ENCODE measurements around the gene KDM2A. TPM values are rescaled to one million over a fixed set of nuclear protein-coding genes. Genes with fewer than 3 reads are reported as not detected.

The KDM2A gene
- total RNA-seq, 4 donors from 2014 or later, result 44.9 to 69.5 (median 51.4) TPM

DNA sequence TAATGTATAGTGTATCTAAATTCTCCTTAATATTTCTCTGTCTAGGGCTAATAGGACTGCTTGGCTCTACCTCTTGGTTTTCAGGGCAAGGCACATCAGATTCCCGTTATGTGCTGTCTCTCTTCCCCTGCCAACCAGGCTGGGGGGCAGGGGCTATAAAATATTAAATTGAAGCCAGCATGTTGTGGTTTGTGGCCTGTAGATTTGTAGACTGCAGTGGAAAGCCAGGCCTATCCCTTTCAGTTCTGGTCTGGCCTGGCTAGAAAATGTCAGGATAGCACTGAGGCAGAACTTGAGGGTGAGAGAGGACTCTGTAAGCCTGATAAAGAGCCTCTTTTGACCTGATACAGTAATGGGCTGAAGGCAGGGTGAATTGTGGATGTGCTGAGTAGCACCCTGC is 132.8 kb downstream of the KDM2A start:
- Histone ChIP-seq H3K4me3 (no peak overlapping the region), H3K27ac (replicated peaks in 1 of 4) (no peak overlapping the region), H3K9me3 (no peaks in the 10 kb centered on the region), H3K27me3 (no peaks in the 10 kb centered on the region), H3K36me3 (peaks cover 82 to 100% (median 98%) of the 10 kb centered on the region in 4 donors), H3K4me1 (peaks cover 3 to 30% (median 23%) of the 10 kb centered on the region in 4 donors)
- no peak for TF ChIP-seq EP300 (IDR thresholded peaks at IDR 0.05)
- no peak for TF ChIP-seq POLR2A (IDR thresholded peaks at IDR 0.05; ENCODE audit: low read depth)
- TF ChIP-seq, protein P1, sequence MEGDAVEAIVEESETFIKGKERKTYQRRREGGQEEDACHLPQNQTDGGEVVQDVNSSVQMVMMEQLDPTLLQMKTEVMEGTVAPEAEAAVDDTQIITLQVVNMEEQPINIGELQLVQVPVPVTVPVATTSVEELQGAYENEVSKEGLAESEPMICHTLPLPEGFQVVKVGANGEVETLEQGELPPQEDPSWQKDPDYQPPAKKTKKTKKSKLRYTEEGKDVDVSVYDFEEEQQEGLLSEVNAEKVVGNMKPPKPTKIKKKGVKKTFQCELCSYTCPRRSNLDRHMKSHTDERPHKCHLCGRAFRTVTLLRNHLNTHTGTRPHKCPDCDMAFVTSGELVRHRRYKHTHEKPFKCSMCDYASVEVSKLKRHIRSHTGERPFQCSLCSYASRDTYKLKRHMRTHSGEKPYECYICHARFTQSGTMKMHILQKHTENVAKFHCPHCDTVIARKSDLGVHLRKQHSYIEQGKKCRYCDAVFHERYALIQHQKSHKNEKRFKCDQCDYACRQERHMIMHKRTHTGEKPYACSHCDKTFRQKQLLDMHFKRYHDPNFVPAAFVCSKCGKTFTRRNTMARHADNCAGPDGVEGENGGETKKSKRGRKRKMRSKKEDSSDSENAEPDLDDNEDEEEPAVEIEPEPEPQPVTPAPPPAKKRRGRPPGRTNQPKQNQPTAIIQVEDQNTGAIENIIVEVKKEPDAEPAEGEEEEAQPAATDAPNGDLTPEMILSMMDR (IDR thresholded peaks at IDR 0.05), result no peak
- no peak for TF ChIP-seq POLR2AphosphoS5 (IDR thresholded peaks at IDR 0.05)
- intact Hi-C loops (cut with DNase I), result no loop called here
- no peak for DNase-seq (ENCODE audit: extremely low spot score)
- 89% methylated on average over 1 of the region's 1 CpG for WGBS

DNA sequence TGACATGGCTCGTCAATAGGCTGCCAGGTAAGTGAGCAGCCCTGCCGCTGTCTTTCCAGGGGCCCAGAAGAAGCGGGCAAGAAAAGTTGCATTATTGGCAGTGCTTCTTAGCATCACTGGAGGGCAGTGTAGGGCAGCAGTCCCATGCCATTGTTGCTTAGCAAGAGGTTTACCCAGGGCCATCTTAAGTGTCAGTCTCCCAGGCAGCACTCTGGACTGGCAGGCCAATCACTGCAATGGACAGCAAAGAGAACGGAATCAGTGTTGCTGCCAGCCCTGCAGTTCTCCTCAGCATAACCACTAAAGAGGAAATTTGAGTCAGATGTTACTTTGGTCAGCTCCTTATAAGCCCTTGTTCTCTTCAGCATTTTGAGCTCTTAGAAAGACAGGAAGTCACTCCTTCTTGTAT is 133.8 kb downstream of the KDM2A start:
- WGBS, result 86% methylated on average over 4 of the region's 4 CpGs
- Histone ChIP-seq H3K9me3 (no peaks in the 10 kb centered on the region), H3K27ac (replicated peaks in 1 of 4) (peak overlapping the region in 1 of 4 donors; percentile 7), H3K4me1 (peaks cover 3 to 26% (median 21%) of the 10 kb centered on the region in 4 donors), H3K4me3 (no peak overlapping the region), H3K36me3 (peaks cover 77 to 97% (median 95%) of the 10 kb centered on the region in 4 donors), H3K27me3 (no peaks in the 10 kb centered on the region)
- DNase-seq (ENCODE audit: extremely low spot score), result no peak
- TF ChIP-seq, protein P1 (IDR thresholded peaks at IDR 0.05), result peak in 1 of 3 experiments; percentile 24
- peak in 1 of 2 donors; percentile 9 for TF ChIP-seq POLR2AphosphoS5 (IDR thresholded peaks at IDR 0.05)
- no peak for TF ChIP-seq EP300 (IDR thresholded peaks at IDR 0.05)
- intact Hi-C loops (cut with DNase I), result no loop called here

- H3K36me3 ChIP-seq, result peaks cover 65 to 89% (median 83%) of the 10 kb centered on the region in 4 donors
- DNase-seq (ENCODE audit: extremely low spot score), result no peak
- H3K4me3 ChIP-seq, result no peak overlapping the region
- H3K27ac ChIP-seq (replicated peaks in 1 of 4), result no peak overlapping the region
- H3K27me3 ChIP-seq, result no peaks in the 10 kb centered on the region
- TF ChIP-seq POLR2A (IDR thresholded peaks at IDR 0.05; ENCODE audit: low read depth) (no peak), EP300 (IDR thresholded peaks at IDR 0.05) (no peak), POLR2AphosphoS5 (IDR thresholded peaks at IDR 0.05) (no peak)
- TF ChIP-seq, protein P1 (IDR thresholded peaks at IDR 0.05), result no peak
- H3K4me1 ChIP-seq, result peaks cover 0 to 14% (median 10%) of the 10 kb centered on the region in 4 donors
- 92% methylated on average over 14 of the region's 14 CpGs for WGBS
- H3K9me3 ChIP-seq, result no peaks in the 10 kb centered on the region
- intact Hi-C loops (cut with DNase I), result no loop called here
These were observed 135.0 kb downstream of the KDM2A start for GRCh38 chr11:67253872-67254624.

- H3K27ac ChIP-seq (replicated peaks in 1 of 4), result no peak overlapping the region
- no peak for DNase-seq (ENCODE audit: extremely low spot score)
- WGBS, result 88% methylated on average over 15 of the region's 15 CpGs
These were observed 135.7 kb downstream of the KDM2A start for GRCh38 chr11:67254798-67255197.

More at GRCh38 chr11:67254798-67255197, 135.7 kb downstream of the KDM2A start:
- peaks cover 0 to 13% (median 10%) of the 10 kb centered on the region in 4 donors for H3K4me1 ChIP-seq
- H3K9me3 ChIP-seq, result no peaks in the 10 kb centered on the region
- H3K36me3 ChIP-seq, result peaks cover 58 to 82% (median 75%) of the 10 kb centered on the region in 4 donors
- TF ChIP-seq EP300 (IDR thresholded peaks at IDR 0.05) (no peak), POLR2A (IDR thresholded peaks at IDR 0.05; ENCODE audit: low read depth) (no peak), POLR2AphosphoS5 (IDR thresholded peaks at IDR 0.05) (no peak)
- TF ChIP-seq, protein P1 (IDR thresholded peaks at IDR 0.05), result no peak
- no peak overlapping the region for H3K4me3 ChIP-seq
- no peaks in the 10 kb centered on the region for H3K27me3 ChIP-seq
- intact Hi-C loops (cut with DNase I), result no loop called here
